PC-3 (cell line): ENCODE data around the gene SHOX.

Source experiments
- CTCF ChIP-seq: fragments of 300-600 bp; sonication (generic); conservative IDR thresholded peaks from 2 replicates; pipeline ENCODE4 v1.5.1; 2017; ENCODE audit warnings: antibody characterized with exemption, low read depth, mild to moderate bottlenecking, low read length
- EZH2 ChIP-seq: fragments of 300-600 bp; sonication (generic); IDR thresholded peaks from one replicate; pipeline ENCODE4 v1.6.1; 2017; ENCODE audit warnings: antibody characterized with exemption, mild to moderate bottlenecking, low read length; ENCODE audit not compliant: unreplicated experiment
- EZH2phosphoT487 ChIP-seq: fragments of 300-600 bp; sonication (generic); IDR thresholded peaks from 2 replicates; pipeline ENCODE4 v1.6.1; 2018; ENCODE audit warnings: mild to moderate bottlenecking, antibody characterized with exemption, low read length, borderline replicate concordance

GRCh38 chrX:642436-643240, 12.0 kb downstream of the SHOX start:
- TF ChIP-seq CTCF = no peak
- TF ChIP-seq EZH2phosphoT487 = no peak
- no peak for TF ChIP-seq EZH2
